A204.1 (cell line): Measurements from ENCODE around the gene CCL2.

Source experiments
- FAIRE-seq: peaks from 2 replicates; lab custom pipeline; 2012; peaks lifted over from hg19 to GRCh38; lab: Jason Lieb, UNC

Gene CCL2

DNA sequence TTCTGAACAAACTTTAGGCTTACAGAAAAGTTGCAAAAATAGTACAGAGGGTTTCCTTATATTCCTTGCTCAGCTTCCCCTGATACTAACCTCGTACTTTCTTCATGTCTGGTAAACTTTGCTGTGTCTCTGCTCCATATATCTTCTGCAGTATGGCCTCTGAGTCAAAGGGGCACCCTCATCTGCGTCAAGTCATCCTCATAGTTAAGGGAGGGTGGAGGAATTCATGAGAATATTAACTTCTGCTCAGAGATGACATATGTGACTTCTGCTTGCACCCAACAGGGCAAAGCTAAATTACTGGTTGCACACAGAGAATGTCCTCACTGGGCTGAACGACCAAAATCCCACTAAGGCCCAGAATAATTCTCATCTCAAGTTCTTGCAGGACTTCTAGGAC, 10.6 kb downstream of the CCL2 start:
- no peak for FAIRE-seq

DNA sequence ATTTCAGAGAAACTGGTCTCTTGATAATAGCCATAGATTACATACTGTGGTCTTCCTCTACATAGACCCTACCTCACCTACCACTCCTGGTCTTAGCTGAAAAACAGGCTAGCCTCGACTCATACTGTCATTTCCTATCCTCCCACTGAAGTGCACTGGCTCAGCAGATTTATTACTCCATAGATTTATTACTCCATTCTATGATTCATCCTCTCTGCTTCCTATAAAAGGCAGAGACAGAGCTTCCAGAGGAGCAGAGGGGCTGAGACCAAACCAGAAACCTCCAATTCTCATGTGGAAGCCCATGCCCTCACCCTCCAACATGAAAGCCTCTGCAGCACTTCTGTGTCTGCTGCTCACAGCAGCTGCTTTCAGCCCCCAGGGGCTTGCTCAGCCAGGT, 14.9 kb downstream of the CCL2 start, which contains the start of gene CCL7:
CCL7 (plus strand) TSS at position 253 of the 400 bp plus-strand sequence; CDS start at position 323, 70 bp downstream.
- FAIRE-seq = no peak

DNA sequence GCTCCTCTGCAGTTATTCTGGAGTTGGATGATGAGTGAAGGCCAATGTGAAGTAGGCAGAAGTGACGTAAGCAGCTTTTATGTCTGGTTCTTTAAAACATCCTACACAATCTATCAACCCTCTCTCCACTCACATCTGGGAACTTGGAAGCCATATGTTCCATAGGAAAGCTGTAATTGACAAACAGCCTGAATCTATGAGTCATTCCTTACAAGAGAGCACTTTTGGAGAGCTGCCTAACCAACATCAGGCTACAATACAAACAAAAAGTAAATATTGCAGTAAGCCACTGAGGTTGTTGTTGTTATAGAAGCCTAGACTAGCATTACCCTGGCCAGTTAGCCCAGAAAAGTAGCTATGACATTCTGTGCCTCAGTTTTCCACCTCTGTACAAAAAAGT, 20.8 kb downstream of the CCL2 start:
- no peak for FAIRE-seq

DNA sequence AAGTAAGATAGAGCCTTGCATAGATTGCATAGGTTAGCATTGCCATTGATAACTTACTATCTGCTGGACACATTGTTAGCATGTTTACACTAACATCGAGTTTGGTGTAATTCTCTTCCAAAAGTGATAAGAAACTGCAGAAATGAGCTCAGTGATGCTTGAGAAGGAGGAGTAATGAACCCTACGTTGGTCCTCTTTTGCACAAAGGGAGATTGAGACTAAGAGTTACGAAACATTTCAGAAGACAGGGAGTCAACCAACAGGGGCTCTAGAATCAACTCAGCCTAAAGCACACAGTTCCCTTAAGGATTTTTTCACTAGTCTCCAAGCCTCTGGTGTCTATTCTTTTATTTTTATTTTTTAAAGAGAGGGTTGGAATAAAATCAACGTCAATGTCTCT, 21.7 kb downstream of the CCL2 start:
- no peak for FAIRE-seq

DNA sequence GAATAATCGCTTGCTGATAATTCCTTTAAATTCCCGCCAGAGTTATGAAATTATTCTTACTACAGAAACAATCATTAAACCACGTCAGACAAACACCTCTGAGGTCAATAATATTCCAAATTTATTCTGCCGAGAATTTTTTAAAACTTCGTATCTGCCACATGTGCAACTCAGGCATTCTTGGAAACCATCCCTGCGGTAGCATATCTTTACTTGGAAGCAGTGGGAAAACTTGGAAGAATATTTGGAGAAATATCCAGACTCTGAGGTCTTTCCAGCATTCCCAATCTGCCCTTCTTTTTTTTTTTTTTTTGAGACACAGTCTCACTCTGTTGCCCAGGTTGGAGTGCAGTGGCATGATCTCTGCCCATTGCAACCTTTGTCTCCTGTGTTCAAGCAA, 28.5 kb downstream of the CCL2 start:
- FAIRE-seq = no peak

DNA sequence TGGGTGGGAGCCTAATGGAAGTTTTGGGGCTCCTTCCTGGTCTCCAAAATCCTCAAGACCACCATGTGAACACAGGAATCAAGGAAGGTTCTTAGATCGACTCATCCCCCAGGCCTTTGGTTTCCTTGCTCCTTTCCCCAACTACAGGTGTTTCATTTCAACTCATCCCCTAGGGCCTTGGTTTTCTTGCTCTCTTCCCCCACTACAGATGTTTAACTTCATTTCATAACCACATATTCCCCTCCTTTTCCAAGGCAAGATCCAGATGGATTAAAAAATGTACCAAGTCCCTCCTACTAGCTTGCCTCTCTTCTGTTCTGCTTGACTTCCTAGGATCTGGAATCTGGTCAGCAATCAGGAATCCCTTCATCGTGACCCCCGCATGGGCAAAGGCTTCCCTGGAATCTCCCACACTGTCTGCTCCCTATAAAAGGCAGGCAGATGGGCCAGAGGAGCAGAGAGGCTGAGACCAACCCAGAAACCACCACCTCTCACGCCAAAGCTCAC, 30.3 kb downstream of the CCL2 start, which contains the start of gene CCL11:
CCL11 (plus strand) TSS at position 457 of the 507 bp plus-strand sequence. CDS start 67 bp downstream, outside the sequence.
- no peak for FAIRE-seq

DNA sequence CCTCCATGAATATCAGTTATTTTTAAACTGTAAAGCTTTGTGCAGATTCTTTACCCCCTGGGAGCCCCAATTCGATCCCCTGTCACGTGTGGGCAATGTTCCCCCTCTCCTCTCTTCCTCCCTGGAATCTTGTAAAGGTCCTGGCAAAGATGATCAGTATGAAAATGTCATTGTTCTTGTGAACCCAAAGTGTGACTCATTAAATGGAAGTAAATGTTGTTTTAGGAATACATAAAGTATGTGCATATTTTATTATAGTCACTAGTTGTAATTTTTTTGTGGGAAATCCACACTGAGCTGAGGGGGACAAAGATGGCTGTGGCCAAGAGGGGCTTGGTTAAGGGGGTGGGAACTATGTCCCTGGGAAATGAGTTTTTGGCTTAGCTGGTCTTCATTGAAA, 32.8 kb downstream of the CCL2 start:
- no peak for FAIRE-seq

DNA sequence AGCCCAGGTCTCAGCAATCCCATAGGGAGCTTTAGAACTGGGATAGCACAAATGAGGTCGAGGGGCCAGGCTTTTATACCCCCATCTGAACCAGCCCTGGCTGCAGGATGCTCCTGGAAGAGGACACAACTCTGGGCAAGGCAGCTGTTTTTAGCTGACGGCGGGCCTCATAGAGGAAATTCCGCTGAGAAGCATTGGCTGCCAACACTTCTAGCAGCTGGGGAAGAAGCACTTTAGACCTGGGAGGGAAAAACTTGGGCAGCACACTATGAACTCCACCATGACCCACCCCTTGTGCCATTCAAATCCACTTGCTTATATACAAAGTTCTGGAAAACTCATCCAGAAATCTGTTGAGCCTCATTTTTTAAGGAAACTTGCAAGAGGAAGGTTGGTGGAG, 35.5 kb downstream of the CCL2 start:
- no peak for FAIRE-seq

DNA sequence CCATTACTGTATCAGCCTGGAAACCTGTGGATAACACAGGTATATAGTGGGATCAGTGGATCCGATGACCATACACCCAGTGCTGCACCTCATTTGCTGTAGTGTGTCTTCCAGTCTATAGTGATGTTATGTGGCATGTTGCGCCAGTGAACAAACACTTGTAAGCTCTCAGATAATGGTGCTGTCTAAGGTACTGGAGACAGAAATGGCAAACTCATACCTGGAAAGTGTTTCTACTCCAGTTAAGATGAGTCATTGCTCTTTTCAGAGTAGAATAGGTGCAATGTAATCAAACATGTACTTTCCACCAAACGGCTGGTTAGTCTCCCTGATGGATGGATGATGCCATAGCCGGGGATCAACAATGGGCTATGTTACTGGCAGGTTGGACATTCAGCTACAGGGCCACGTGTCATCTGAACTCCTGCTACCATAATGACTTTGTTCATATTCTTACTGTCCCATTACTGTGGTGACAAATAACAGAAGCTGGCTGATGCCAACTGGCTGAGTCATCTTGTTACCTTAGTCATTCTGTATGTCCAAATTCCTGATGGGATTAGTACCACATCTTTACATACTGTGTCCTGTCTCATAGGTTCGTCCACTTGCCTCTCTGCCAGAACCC, 36.8 kb downstream of the CCL2 start:
- FAIRE-seq = no peak

DNA sequence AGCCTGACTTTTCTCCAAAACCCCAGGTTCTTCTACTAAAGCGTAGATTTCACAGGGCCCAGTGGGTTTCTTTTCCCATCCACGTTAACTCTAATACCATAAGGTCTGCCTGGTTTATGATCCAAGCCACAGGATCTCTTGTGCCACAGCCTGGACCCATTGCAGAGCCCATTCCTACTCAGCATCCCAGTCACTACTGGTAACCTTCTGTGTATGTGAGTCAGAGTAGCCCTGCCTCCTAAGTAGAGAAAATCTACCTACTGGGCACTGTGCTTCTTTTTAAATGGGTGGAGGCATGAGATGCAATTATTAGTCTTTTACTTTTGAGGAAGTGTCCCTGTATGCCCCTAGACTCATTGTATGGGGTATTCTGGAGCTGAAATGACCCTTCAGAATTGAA, 43.9 kb downstream of the CCL2 start:
- no peak for FAIRE-seq

DNA sequence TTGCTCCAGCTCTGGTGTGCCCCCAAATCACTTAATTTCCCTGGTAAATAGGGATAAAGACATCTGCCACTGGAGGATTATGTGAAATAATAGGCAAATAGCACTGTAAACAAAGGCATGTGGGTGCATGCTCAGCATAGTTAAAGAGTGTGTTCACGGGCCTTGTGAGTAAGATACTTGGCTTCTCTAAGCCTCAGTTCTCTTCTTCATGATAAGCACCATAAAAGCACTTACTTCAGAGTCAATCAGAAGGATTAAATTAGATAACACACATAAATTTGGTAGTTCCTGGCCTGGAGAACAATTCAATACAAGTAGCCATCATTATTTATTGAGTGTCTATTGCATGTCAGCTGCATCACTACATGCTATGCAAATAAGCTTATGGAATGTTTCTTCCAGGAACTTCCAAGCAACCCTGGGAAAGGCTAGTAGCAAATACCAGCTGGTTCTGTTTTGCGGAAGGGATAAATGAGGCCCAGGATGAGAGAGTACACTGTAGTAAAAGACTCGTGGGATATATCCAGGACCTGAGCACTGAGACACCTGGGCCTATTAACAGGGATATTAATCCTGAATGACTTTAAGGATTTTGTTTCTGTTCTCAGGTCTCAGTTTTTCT, 45.0 kb downstream of the CCL2 start:
- FAIRE-seq = no peak

DNA sequence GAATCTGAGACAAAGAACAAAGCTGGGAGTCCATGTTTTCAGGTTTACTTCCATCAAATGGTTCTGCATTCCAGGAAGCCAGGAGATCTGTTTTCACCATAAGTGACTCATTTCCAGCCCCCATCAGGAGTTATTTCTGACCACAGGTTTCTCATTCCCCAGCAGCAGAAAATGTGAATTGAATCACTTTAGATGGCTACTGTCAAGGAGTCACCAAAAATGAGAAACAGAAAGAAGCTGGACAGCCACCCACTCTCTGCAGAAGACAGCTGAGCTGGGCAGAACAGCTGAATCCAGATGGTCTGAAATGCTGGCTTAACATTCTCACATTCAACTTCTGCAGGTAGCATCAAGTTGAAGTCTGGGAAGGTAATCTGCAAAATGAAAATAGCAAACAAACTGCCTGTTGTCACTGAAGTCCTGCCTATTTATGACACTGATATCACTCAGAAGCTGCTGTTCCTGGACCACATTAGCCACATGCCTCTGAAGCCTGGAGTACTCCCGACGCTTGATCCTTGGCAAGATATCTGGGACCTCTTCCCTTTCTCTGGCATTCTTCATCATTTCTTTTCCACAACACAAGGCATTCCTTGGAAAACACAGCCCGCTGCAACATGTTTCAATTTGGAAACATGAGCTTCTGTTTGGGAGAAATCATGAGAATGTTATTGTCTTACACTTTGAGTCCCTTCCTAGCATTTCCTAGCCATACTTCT, 45.7 kb downstream of the CCL2 start:
- no peak for FAIRE-seq

DNA sequence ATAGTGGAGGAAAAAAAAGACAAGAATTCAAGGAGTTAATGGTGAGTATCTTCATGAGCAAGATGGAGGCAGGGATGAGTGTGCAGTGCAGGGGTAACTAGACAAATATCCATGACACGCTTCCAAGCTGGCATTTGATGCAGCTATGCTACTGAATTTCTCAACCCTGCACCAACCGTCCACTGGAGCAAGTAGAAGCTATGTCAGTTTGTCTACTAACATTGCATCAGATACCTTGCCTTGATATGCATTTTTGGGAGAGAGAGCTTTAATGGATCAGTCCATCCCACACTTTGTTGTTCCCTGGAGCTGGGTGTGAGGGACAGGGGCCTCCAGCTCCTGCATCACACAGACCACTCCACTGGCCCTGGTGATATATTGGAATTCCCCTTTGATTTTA, 46.9 kb downstream of the CCL2 start:
- FAIRE-seq = no peak

DNA sequence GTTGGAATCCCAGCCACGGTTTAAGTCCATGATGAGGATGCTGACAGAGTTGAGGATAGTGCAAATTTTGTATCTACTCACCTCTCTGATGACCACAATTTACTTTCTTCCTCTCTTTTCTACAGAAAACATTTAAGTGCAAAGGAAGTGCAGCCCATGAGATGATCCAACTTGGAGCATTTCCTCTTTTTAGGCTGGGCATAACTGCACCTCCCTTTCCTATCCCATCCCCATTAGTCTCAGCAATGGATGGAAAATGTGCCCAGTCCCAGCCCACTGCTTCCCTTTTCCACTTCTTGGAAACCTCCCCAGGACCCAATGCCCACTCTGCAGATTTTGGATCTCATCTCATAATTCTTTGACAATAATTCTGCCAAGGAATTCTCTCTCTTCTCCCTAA, 47.6 kb downstream of the CCL2 start:
- FAIRE-seq = no peak

DNA sequence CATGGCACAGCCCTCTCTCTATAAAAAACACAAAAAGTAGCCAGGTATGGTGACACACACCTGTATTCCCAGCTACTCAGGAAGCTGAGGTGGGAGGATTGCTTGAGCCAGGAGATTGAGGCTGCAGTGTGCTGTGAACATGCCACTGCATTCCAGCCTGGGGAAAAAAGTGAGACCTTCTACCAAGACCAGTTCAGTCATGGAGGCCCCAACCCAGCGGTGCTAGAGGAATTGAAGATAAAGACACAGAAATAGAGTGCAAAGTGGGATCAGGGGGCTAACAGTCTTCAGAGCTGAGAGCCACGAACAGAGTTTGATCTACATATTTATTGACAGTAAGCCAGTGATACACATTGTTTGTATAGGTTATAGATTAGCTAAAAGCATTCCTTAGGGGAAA, 48.5 kb downstream of the CCL2 start:
- FAIRE-seq = no peak

DNA sequence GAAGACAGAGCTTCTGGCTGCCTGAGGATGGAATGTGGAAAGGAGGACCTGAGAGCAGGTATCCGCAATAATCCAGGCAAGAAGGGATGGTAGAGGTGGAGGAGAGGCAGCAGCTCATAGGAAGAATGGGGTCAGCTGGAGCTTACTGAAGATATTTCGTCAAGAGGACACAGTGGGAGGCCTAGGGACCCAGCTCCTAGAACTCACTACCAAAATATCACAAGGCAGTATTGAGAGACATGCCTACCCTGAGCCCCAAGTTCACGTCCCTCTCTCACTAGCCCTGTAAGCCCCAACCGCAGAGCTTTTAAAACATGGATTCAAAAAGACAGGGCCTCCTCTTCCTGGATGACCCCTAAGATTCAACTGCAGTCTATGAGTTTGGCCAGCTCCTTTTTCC, 50.0 kb downstream of the CCL2 start:
- FAIRE-seq = no peak

DNA sequence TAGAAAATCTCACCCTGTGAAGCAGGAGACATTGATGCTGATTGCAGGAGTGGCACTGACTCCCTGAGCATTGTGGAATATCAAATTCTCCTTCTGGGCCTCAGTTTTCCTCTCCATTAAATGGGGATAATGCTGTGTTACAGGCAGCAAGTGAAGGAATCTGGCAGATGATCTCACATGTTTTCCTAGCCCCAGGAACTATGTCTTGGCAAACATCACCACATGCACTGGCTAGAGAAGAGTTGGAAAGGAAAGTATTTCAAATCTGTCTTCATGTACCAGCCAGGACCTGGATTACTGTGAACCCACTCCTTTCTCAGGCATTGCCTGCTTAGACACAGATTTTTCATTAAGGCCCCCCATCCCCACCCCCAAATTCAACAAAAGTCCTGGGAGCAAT, 50.5 kb downstream of the CCL2 start:
- no peak for FAIRE-seq

DNA sequence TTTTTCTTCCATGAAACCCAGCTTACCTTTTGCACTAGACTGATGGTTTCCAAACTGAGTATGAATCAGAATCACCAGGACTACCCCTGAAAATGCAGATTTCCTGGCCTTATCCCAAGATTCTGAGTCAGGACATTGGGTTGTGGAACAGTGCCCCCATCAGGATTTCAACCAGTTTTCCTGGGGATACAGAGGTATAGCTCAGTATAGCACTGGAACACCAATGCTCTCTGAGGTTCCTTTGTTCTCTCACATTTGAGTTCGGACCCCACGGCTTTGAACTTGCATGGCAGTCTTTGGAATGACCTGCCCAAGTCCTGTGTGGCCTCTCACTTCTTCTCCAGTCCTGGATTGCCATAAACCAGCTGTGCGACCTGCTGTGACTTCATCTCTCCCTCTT, 51.4 kb downstream of the CCL2 start:
- FAIRE-seq = no peak
